T-helper 2 cell treated with Interferon-gamma antibody and Interleukin-4, amounts not matched to agents 100 ng/mL and 5 ng/mL, for 36 hours (primary cell): Measurements from ENCODE around the gene PRSS3. TPM values are rescaled to one million over a fixed set of nuclear protein-coding genes. Genes with fewer than 3 reads are reported as not detected.
"Not testable (repeated sequence)": the region's sequence is repeated elsewhere in the genome, so short reads cannot be mapped to it uniquely, and the experiment has no call there.

ENCODE experiments used
- intact Hi-C: fragments of 100-400 bp; cut with micrococcal nuclease; formaldehyde crosslinking; loops from one replicate; pipeline ENCODE4 v1.15.1; 2023
- total RNA-seq: library from RNA; stranded (reverse); gene quantifications from 2 replicates; pipeline ENCODE4 v1.2.3, GENCODE V29; 2022

The PRSS3 gene
- total RNA-seq, 1 donor from 2014 or later: 0.27 TPM

- intact Hi-C loops: no loop called here
Measured at GRCh38 chr9:33785914-33786313, 9.4 kb upstream of the PRSS3 start.

GRCh38 chr9:33786681-33787080, 8.7 kb upstream of the PRSS3 start:
- intact Hi-C loops: no loop called here

- intact Hi-C loops: no loop called here
Measured at GRCh38 chr9:33787839-33788238, 7.5 kb upstream of the PRSS3 start.

GRCh38 chr9:33789429-33789828, 5.9 kb upstream of the PRSS3 start:
- intact Hi-C loops: not testable (repeated sequence)

- intact Hi-C loops: no loop called here
Measured at GRCh38 chr9:33791117-33791516, 4.2 kb upstream of the PRSS3 start.

- intact Hi-C loops: not testable (repeated sequence)
Measured at GRCh38 chr9:33793496-33793895, 1.9 kb upstream of the PRSS3 start.

GRCh38 chr9:33794560-33794959, 801 bp upstream of the PRSS3 start:
- intact Hi-C loops: no loop called here

- intact Hi-C loops: no loop called here
Measured at GRCh38 chr9:33795819-33796218, 458 bp downstream of the PRSS3 start.

- intact Hi-C loops: not testable (repeated sequence)
Measured at GRCh38 chr9:33796679-33797078, 1.3 kb downstream of the PRSS3 start.

GRCh38 chr9:33797837-33798236, 2.5 kb downstream of the PRSS3 start:
- intact Hi-C loops: no loop called here

GRCh38 chr9:33798545-33798944, 3.2 kb downstream of the PRSS3 start:
- intact Hi-C loops: no loop called here

GRCh38 chr9:33799928-33800704, 4.8 kb downstream of the PRSS3 start:
- intact Hi-C loops: no loop called here

- intact Hi-C loops: no loop called here
Measured at GRCh38 chr9:33800886-33801285, 5.5 kb downstream of the PRSS3 start.

- intact Hi-C loops: not testable (repeated sequence)
Measured at GRCh38 chr9:33801943-33802500, 6.7 kb downstream of the PRSS3 start.

GRCh38 chr9:33804196-33804595, 8.8 kb downstream of the PRSS3 start:
- intact Hi-C loops: not testable (repeated sequence)

GRCh38 chr9:33807156-33807555, 11.8 kb downstream of the PRSS3 start:
- intact Hi-C loops: not testable (repeated sequence)

GRCh38 chr9:33808979-33809322, 13.6 kb downstream of the PRSS3 start:
- intact Hi-C loops: not testable (repeated sequence)

- intact Hi-C loops: no loop called here
Measured at GRCh38 chr9:33809506-33809905, 14.1 kb downstream of the PRSS3 start.

GRCh38 chr9:33813712-33814641, 18.6 kb downstream of the PRSS3 start:
- intact Hi-C loops: loop anchor here (1.0 to 5.0 kb wide), 2 partner anchors 38 to 258 kb away; no protein-coding TSS in a partner anchor

GRCh38 chr9:33815781-33816180, 20.4 kb downstream of the PRSS3 start:
- intact Hi-C loops: loop anchor here (2.0 to 5.0 kb wide), 7 partner anchors 107 to 1263 kb away; partner anchors contain the start of genes DCAF12, KIF24, MYORG and NOL6

- intact Hi-C loops: loop anchor here (1.0 to 5.0 kb wide), 8 partner anchors 106 to 1264 kb away; partner anchors contain the start of genes DCAF12, KIF24, MYORG and NOL6
Measured at GRCh38 chr9:33816327-33817252, 21.2 kb downstream of the PRSS3 start, which contains the start of gene UBE2R2. TSS of gene UBE2R2 (plus strand) at chr9:33817160. CDS start at chr9:33817758, 598 bp downstream.
